Stimulated activated CD4-positive, alpha-beta T cell treated with anti-CD3 and anti-CD28 coated beads, TNF-alpha, amount 100 ng/mL, for 1 hour (primary cell): ENCODE results near the gene FAM78A.
"Not testable (repeated sequence)": the region's sequence is repeated elsewhere in the genome, so short reads cannot be mapped to it uniquely, and the experiment has no call there.

Experiments used
- DNase-seq, 3 donors: peaks; one replicate each; pipeline ENCODE4 v3.0.0-alpha.2; 2020; ENCODE audit warnings: low read depth in 3 of 3, low spot score in 1 of 3

Gene FAM78A

GRCh38 chr9:131270171-131271015, 5.9 kb downstream of the FAM78A start:
- no peak for DNase-seq

DNA sequence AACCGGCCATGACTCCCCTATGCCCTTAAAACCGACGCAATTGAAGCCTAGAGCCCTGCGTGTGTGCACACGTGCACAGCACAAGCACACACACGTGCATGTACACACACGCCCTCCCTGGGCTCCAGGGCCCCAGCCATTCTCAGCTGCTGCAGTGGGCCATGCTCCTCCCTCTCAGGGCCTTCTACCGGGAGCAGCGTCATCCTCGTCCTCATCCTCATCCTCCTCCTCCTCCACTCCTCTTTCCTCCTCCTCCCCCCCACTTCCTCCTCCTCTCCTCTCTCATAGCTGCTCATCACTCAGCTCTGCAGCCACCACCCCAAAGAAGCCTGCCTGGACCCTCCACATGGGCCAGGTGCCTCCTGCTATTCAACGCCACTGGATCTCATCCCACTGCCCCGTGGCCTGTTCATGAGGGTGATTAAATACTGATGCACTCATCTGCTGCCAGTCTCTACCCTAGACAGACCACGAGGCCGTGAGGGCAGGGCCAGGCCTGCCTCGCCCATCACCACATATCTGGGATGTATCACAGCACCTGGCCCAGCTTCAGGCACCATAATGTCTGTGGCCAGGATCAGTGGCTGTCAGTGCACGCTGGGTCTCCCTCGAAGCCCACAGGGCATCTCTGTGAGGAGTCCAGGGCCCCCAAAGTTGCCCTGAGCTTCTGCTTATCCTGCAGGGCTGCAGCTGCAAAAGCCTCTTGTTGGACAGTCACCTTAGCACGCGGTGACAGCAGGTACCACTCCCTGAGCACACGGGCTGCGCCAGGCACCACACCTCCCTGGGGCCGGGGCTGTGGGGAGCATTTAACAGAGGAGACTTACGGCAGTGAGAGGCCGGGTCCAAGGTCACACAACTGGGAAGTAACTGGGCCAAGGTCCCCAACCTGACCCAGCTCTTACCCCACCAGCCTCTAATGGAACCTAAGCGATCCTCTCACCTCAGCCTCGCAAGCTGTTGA, 9.8 kb downstream of the FAM78A start:
- DNase-seq: no peak

DNA sequence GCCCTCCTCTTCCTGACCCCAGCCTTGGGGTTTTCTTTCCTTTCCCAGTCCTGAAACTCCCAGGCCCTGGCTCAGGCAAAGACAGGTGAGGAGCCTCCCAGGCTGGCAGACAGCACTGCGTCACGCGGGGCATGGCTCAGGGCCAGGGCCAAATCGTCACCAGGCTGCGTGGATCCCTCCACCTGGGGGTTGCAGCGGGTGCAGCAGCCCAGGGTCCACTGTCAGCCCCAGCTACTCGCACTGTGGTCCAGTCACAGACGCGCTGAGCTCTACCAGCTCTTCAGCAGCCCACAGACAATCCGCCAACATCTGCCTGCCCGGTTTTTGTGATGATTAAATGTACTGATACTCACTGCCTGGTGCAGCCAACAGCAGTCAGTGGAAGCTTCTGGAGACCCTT, 12.1 kb downstream of the FAM78A start:
- DNase-seq: no peak

- DNase-seq: no peak
Measured at GRCh38 chr9:131263701-131264100, 12.6 kb downstream of the FAM78A start.

DNA sequence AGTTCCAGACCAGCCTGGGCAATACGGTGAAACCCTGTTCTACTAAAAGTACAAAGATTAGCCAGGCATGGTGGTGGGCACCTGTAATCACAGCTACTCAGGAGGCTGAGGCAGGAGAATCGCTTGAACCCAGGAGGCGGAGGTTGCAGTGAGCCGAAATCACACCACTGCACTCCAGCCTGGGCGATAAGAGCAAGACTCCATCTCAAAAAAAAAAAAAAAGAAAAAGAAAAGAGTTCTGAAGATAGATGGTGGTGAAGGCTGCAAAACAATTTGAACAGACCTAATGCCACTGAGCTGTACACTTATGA, 13.3 kb downstream of the FAM78A start:
- DNase-seq: not testable (repeated sequence)

DNA sequence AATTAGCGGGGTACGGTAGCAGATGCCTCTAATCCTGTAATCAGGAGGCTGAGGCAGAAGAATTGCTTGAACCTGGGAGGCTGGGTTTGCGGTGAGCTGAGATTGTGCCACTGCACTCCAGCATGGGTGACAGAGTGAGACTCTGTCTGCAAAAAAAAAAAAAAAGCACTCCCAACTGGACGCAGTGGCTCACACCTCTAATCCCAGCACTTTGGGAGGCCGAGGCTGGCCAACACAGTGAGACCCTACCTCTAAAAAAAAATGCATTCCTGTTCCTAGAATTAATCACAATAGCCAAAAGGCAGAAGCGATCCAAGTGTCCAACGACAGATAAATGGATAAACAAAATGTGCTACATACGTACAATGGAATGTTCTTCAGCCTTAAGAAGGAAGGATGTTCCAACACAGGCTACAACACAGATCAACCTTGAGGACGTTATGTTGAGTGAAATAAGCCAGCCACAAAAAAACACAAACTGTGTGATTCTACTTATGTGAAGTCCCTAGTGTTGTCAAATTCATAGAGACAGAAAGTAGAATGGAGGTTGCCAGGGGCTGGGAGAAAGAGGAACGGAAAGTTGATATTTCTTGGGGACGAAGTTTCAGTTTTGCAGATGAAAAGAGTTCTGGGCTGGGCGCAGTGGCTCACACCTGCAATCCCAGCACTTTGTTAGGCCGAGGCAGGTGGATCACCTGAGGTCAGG, 13.8 kb downstream of the FAM78A start:
- no peak for DNase-seq

DNA sequence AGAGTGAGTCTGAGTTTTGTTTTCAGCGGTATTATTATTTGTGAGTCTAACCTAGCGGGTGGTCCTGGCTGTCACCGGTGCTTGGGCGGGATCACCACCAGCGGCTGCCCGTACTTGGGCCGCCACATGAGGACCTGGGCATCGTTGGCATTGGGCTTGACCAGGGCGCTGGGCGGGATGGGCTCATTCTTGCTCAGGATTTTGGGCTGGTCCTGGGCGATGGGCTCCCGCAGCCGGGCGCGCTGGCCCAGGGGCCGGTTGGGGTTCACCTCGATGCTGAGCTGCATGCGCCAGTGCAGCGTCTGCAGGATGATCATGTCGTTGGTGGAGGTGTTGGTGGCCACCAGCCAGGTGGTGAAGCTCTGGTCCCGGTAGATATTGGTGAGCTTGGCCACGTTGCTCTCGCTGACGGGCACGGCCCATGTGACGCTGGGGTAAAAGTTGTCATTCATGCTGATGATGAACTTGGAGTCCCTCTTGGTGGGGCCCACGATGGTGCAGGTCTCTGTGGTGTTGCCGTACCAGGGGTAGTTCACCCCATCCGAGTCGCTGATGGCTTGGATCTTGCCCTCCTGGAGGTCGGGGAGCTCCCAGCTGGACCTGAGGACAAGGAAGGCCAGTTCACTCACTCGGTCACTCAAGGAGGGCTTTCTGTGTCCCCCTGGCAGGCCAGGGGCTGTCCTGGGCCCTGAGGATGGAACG, 15.4 kb downstream of the FAM78A start:
- no peak for DNase-seq

- DNase-seq: no peak
Measured at GRCh38 chr9:131259916-131260597, 16.3 kb downstream of the FAM78A start.

DNA sequence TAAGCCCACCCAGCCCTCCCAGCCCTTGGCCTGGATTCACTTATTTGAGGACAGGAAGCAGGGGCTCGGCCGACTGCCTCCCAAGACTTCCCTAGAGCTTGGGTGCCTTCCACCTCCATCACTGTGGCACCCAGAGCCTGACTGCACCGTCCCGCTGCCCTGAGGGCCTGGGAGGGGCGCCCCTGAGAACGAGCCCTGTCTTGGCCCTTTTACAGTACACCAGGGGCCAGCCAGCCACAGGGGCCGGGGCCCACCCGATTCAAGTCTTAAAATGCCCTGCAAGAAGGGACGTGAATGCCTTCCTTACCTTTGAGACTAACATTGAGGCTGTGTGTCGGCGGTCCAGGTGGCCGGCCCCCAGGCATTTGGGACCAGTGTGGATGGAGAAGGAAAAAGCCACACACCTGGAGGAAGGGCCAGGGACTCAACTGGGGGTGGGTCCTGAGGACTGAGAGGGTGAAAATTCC, 16.8 kb downstream of the FAM78A start:
- no peak for DNase-seq

DNA sequence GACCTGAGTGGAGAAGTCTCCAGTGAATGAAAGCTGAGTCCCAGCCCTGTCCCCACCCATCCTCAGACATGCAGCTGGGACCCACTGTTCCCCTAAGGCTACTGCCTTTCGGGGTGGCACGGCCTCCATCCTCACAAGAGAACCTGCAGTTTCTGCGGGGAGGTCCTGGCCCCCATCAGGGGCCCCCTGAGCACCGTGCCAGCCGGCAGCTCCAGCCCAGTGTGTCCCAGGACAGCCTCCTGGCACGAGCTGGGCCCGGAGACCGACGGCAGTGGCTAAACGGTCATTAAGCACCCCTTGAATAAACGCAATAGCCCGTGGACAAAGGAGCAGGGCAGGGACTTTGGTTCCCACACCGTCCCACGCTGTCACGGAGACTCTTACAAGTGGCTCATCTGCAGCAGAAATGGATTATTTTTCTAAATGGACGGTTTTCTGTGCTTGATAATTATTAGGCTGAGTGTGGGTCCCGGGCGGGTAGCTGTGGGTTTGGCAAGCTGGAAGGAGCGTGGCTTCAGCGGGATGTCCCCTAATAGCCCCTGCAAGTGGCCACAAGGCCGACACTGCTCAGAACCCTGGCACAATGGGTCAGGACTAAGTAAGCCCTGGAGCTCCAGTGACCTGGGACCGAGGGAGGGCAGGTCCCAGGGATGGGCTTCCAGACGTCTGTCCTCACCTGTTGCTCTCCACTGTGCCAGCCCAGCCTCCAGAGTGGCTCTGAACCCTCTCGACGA, 17.4 kb downstream of the FAM78A start:
- no peak for DNase-seq

DNA sequence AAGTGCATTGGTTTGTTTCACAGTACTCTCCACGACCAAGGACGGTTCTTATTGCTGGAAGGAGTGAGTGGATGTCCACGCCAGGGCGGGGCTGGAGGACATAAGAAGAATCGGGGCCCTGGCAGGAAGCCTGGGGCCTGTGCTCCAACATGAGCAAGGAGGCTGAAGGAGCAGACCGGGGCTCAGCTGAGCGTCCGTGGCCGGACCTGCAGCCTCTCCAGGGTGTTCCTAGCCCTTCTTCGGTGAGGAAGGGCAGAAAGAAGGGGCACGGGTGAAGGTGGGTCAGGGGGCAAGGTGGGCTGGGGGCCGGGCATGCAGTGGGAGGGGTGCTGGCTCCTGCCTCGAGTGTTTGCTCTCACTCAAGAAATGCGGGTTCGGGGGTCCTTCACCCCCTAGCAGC, 18.1 kb downstream of the FAM78A start:
- no peak for DNase-seq

- no peak for DNase-seq
Measured at GRCh38 chr9:131257266-131258025, 18.9 kb downstream of the FAM78A start.

- DNase-seq: no peak
Measured at GRCh38 chr9:131255676-131256197, 20.6 kb downstream of the FAM78A start.

DNA sequence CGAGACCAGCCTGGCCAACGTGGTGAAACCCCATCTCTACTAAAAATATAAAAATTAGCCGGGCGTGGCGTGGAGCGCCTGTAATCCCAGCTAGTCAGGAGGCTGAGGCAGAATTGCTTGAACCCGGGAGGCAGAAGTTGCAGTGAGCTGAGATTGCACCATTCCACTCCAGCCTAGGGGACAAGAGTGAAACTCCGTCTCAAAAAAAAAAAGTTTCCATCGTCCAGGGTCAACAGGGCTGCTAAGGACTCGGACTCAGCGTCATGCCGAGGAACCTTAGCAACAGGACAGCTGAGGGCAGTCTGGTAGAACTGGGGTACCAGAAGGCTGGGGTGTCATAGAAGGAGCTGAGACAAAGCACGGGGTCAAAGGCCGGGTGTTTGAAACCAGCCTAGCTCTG, 21.7 kb downstream of the FAM78A start:
- no peak for DNase-seq

- DNase-seq: no peak
Measured at GRCh38 chr9:131253891-131254491, 22.3 kb downstream of the FAM78A start.

- DNase-seq: no peak
Measured at GRCh38 chr9:131252120-131252519, 24.2 kb downstream of the FAM78A start.

DNA sequence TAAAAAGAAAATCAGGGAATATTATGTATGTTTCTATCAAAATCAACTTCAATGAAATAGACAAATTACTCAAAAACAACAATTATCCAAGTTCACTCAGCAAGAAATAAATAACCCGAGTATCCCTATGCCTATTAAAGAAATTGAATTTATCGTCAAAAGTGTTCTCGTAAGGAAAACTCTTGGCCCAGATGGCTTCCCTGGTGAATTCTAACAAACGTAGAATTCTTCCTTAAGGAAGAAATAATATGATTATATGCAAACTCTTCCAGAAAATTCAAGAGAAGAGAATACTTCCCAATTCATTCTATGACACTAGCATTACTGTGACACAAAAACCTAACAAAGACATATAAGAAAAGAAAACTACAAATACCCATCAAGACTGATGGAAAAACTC, 29.7 kb downstream of the FAM78A start:
- no peak for DNase-seq

DNA sequence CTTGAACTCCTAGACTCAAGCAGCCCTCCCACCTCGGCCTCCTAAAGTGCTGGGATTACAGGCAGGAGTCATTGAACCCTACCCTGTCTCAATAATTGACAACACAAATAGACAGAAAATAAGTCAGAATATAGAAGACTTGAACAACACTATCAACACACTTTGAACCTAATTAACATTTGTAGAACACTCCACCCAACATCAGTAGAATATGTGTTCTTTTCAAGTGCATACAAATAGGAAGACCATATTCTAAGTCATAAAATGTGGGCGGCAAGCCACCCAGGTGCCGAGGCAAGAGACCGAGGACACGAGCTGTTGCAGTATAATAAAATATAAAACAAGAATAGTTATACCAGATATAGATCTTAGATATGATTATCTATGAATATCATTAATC, 32.0 kb downstream of the FAM78A start:
- DNase-seq: not testable (repeated sequence)
